ENCODE results near the gene URB2. TPM values are rescaled to one million over a fixed set of nuclear protein-coding genes. Genes with fewer than 3 reads are reported as not detected.

Gene URB2
- total and polyA plus RNA-seq, 2 donors (not counting 3 experiments of a cell fraction or from before 2014, with no cell fraction given): 4.7 to 12.4 TPM

DNA sequence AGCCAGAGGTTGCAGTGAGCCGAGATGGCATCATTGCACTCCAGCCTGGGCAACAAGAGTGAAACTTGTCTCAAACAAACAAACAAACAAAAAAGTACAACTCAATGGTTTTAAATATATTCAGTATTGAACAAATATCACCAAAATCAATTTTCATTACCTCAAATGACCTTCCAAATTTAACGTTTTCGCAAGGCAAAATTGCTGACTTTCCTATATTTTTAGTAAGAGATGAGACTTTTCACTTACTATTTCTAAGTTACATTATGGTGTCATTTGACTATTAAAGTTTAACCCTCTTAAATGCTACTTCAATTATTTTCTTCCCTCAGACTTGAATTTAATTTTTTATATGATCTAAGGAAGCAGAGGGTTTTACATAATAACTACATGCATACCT lies 44.6 kb upstream of the URB2 start:
- no peaks in the 10 kb centered on the region for H3K9me3 ChIP-seq (replicated peaks; ENCODE audit: control insufficient read depth, insufficient read depth, low read length)
- BruUV-seq (replicated peaks): no TSS peak
- intact Hi-C loops (cut with micrococcal nuclease): no loop called here
- H3K36me3 ChIP-seq (ENCODE audit: control insufficient read depth in 2 of 2, extremely low read depth in 1 of 2, insufficient read depth in 2 of 2, low read length in 2 of 2): no peaks in the 10 kb centered on the region
- peaks cover 6% of the 10 kb centered on the region for H3K4me1 ChIP-seq (ENCODE audit: control insufficient read depth, extremely low read depth, insufficient read depth, low read length)
- no peaks in the 10 kb centered on the region for H3K9me1 ChIP-seq (replicated peaks; ENCODE audit: control insufficient read depth, extremely low read depth, insufficient read depth, low read length)
- TF ChIP-seq POLR2AphosphoS5 (IDR thresholded peaks at IDR 0.05; ENCODE audit: insufficient read depth, low read depth, low read length) (no peak), GATA2 (IDR thresholded peaks at IDR 0.05; ENCODE audit: insufficient read depth, insufficient read length, low read depth, low read length) (no peak), POLR2A (IDR thresholded peaks at IDR 0.05; ENCODE audit: low read depth, low read length) (no peak)
- TF ChIP-seq, protein P1, sequence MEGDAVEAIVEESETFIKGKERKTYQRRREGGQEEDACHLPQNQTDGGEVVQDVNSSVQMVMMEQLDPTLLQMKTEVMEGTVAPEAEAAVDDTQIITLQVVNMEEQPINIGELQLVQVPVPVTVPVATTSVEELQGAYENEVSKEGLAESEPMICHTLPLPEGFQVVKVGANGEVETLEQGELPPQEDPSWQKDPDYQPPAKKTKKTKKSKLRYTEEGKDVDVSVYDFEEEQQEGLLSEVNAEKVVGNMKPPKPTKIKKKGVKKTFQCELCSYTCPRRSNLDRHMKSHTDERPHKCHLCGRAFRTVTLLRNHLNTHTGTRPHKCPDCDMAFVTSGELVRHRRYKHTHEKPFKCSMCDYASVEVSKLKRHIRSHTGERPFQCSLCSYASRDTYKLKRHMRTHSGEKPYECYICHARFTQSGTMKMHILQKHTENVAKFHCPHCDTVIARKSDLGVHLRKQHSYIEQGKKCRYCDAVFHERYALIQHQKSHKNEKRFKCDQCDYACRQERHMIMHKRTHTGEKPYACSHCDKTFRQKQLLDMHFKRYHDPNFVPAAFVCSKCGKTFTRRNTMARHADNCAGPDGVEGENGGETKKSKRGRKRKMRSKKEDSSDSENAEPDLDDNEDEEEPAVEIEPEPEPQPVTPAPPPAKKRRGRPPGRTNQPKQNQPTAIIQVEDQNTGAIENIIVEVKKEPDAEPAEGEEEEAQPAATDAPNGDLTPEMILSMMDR (IDR thresholded peaks at IDR 0.05; ENCODE audit: extremely low read depth in 1 of 2, insufficient read depth in 1 of 2, low read depth in 1 of 2, low read length in 2 of 2): no peak
- TF ChIP-seq, protein P2, sequence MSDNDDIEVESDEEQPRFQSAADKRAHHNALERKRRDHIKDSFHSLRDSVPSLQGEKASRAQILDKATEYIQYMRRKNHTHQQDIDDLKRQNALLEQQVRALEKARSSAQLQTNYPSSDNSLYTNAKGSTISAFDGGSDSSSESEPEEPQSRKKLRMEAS (IDR thresholded peaks at IDR 0.05; ENCODE audit: insufficient read depth, insufficient read length): no peak
- H3K27me3 ChIP-seq (ENCODE audit: control insufficient read depth in 2 of 2, insufficient read depth in 2 of 2, low read length in 2 of 2): no peaks in the 10 kb centered on the region
- no peak overlapping the region for H3K27ac ChIP-seq (ENCODE audit: insufficient read depth, low read depth, low read length)
- no peak overlapping the region for H3K4me2 ChIP-seq (ENCODE audit: insufficient read depth, low read length)
- ChIA-PET CTCF (interaction anchor here (0.9 to 1.0 kb wide), 2 partner anchors 15 to 23 kb away, joined by 3 read pairs; partner anchors contain the start of gene ABCB10), POLR2A (no interaction called here)
- dilution Hi-C loops (cut with MboI; ENCODE audit: extremely low pct_ligation_motif_present, low sequenced_read_pairs): no loop called here
- no peaks in the 10 kb centered on the region for H4K20me1 ChIP-seq (replicated peaks; ENCODE audit: control insufficient read depth, extremely low read depth, insufficient read depth, low read length)
- H2AFZ ChIP-seq (ENCODE audit: low read depth, low read length): no peak overlapping the region
- DNase-seq (ENCODE audit: low read depth, low spot score) (no peak), FAIRE-seq (no peak)
- no peak overlapping the region for H3K9ac ChIP-seq (replicated peaks; ENCODE audit: extremely low read depth, insufficient read depth, low read length)
- H3K4me3 ChIP-seq (replicated peaks in 1 of 3; ENCODE audit: insufficient read depth in 1 of 3, low read depth in 1 of 3, low read length in 3 of 3): no peak overlapping the region
- no peaks in the 10 kb centered on the region for H3K79me2 ChIP-seq (ENCODE audit: control insufficient read depth, insufficient read depth, low read length)

Data from endothelial cell of umbilical vein (primary cell).